Inferior parietal cortex (tissue), 1 donor: ENCODE results near the gene WDR35.

Experiments used
- DNase-seq: peaks from one replicate; pipeline ENCODE4 v3.0.0-alpha.2; 2016; ENCODE audit errors: extremely low spot score

The WDR35 gene

DNA sequence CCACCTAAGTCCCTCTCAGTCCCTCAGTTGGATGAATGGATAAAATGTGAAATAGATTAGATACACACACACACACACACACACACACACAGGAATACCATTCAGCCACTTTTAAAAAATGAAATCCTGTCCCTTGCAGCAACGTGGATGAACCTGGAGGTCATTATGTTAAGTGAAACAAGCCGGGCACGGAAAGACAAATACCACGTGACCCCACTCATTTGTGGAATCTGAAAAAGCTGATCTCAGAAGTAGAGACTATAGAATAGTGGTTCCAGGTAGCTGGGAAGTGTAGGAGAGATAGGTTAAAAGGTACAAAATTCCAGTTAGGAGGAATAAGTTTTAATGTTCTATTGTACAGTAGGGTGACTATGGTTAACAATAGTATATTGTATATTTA is 119.1 kb downstream of the WDR35 start:
- no peak for DNase-seq

- DNase-seq = no peak
These were observed 121.0 kb downstream of the WDR35 start for GRCh38 chr2:19868701-19869580.

GRCh38 chr2:19868224-19868623 is 121.7 kb downstream of the WDR35 start:
- DNase-seq = no peak

DNA sequence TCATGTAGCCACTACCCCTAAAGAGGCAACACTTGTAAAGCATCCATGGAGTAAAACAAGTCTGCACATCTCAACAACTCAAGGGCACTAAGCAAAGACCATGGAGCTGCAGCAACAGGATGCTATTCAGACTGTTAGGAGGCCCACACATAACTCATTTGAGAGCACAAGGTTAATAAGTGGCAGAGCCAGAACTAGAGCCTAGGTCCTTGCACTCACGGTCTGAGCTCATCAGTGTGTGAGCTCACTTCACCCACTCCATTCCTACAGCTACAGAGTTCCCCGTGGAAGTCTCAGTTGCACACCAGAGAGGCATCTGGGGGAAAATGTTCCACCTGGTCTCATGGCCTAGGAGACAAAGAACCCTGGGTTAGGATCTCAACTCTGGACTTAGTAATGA is 123.1 kb downstream of the WDR35 start:
- no peak for DNase-seq

- DNase-seq = no peak
These were observed 124.8 kb downstream of the WDR35 start for GRCh38 chr2:19865151-19865550.

DNA sequence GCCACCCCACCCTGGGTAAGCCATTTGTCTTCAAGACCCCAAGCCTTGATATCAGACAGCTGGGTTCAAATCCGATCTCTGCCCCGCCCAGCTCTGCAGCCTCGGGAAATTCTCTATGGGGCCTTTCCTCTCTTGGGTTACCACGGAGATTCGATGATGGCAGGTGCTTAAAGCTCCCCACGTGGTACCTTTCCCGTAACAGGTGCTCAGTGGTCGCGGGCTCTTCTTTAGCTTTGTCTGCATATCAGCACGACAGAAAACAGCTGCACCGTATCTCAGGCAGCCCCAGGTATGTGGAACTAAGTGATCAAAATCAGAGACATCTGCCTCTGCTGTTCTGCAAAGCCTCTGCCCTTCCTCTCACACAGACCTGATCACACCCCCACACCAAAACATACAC is 125.5 kb downstream of the WDR35 start:
- no peak for DNase-seq

DNA sequence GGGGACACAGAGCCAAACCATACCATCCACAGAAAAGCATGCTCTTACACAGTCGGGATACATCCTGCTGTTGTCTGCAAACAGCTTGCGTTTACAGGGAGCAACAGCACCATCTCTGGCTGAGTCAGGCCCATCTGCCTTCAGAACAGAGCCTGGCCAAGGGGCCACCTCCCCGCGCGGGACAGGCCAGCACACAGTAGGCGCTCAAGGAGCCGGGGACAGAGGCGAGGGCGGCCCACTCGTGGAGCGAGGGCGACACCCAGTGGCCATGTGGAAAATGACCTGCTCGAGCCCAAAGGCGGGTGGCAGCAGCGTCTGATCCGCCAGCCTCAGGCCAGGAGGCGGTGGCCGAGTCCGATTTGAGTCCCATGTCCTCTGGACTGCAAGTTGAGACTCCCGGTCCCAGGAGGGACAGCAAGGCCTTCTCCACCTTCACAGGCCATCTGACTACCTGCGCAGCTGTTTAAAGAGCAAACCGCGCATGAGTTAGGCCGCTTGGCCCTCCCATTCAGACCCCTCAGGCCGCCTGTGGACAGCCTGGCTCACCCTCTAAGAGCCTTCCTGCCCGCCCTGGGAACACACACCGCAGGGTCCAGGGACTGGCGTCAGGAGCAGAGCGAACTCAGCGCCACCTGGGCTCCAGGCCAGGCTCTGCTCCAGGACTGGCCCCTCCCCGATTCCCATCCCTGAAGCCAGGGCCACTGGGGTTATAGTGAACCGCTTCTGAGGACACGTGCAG is 126.4 kb downstream of the WDR35 start:
- peak; percentile 74 for DNase-seq

- no peak for DNase-seq
These were observed 128.1 kb downstream of the WDR35 start for GRCh38 chr2:19861813-19862212.
